NB4 (cell line): ENCODE results near the gene DBET.
"Not testable (repeated sequence)": the region's sequence is repeated elsewhere in the genome, so short reads cannot be mapped to it uniquely, and the experiment has no call there.

ENCODE experiments used
- DNase-seq: peaks from one replicate; pipeline ENCODE4 v3.0.0; 2010; ENCODE audit warnings: low read depth
- H3K4me3 ChIP-seq: one replicate; pipeline ENCODE4 v1.5.1; 2011; ENCODE audit warnings: mild to moderate bottlenecking, low read depth, low read length, moderate library complexity

Gene DBET

GRCh38 chr4:190068351-190068750, 4.0 kb downstream of the DBET start:
- H3K4me3 ChIP-seq, DNase-seq: not testable (repeated sequence)

GRCh38 chr4:190093052-190093451, 28.8 kb downstream of the DBET start:
- not testable (repeated sequence) for H3K4me3 ChIP-seq, DNase-seq

GRCh38 chr4:190094031-190094430, 29.7 kb downstream of the DBET start:
- not testable (repeated sequence) for DNase-seq, H3K4me3 ChIP-seq

GRCh38 chr4:190095335-190095734, 31.0 kb downstream of the DBET start:
- not testable (repeated sequence) for H3K4me3 ChIP-seq, DNase-seq

GRCh38 chr4:190099605-190100004, 35.3 kb downstream of the DBET start:
- not testable (repeated sequence) for DNase-seq, H3K4me3 ChIP-seq

GRCh38 chr4:190101525-190101924, 37.2 kb downstream of the DBET start:
- not testable (repeated sequence) for DNase-seq, H3K4me3 ChIP-seq

- H3K4me3 ChIP-seq, DNase-seq: not testable (repeated sequence)
Observed at GRCh38 chr4:190106191-190106590, 41.9 kb downstream of the DBET start.

GRCh38 chr4:190106611-190107480, 42.5 kb downstream of the DBET start:
- not testable (repeated sequence) for DNase-seq, H3K4me3 ChIP-seq

GRCh38 chr4:190107766-190108485, 43.6 kb downstream of the DBET start:
- DNase-seq, H3K4me3 ChIP-seq: not testable (repeated sequence)

- DNase-seq, H3K4me3 ChIP-seq: not testable (repeated sequence)
Observed at GRCh38 chr4:190108756-190109155, 44.5 kb downstream of the DBET start.

- not testable (repeated sequence) for H3K4me3 ChIP-seq, DNase-seq
Observed at GRCh38 chr4:190109390-190110011, 45.2 kb downstream of the DBET start.

- H3K4me3 ChIP-seq, DNase-seq: not testable (repeated sequence)
Observed at GRCh38 chr4:190110033-190110432, 45.7 kb downstream of the DBET start.

GRCh38 chr4:190110570-190111295, 46.4 kb downstream of the DBET start:
- not testable (repeated sequence) for H3K4me3 ChIP-seq, DNase-seq

GRCh38 chr4:190112879-190113278, 48.6 kb downstream of the DBET start:
- H3K4me3 ChIP-seq, result not testable (repeated sequence)

GRCh38 chr4:190114991-190115390, 50.7 kb downstream of the DBET start:
- not testable (repeated sequence) for DNase-seq, H3K4me3 ChIP-seq

More at GRCh38 chr4:190112879-190113278, 48.6 kb downstream of the DBET start:
- not testable (repeated sequence) for DNase-seq
